DLD1 (cell line): ENCODE measurements around the gene CERT1.
"Not testable (repeated sequence)": the region's sequence is repeated elsewhere in the genome, so short reads cannot be mapped to it uniquely, and the experiment has no call there.

Experiments used
- in situ Hi-C: cut with HindIII; loops from 2 replicates; pipeline ENCODE4 v1.10.0; 2017; ENCODE audit warnings: low sequenced_read_pairs

The CERT1 gene

GRCh38 chr5:75361310-75361709, 150.1 kb downstream of the CERT1 start:
- in situ Hi-C loops = loop anchor here (10.0 kb wide), 1 partner anchor 53 kb away; no protein-coding TSS in a partner anchor

DNA sequence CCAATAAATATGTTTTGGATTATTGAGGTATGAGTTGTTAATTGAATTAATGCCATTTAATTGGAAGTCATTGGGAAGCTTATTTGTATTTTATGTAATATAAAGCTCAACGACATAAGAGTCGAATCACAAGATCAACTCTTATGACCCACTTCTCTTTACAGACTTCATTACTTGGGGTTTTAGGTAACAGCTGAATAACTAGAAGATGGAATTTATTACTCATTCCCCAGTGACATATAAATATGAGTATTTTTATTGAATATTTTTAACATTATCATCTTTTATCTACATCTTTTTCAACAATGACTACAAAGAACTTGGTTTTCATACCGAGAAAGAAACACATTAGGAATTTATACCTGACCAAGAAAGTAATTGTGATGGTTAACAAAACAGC, 153.3 kb downstream of the CERT1 start:
- in situ Hi-C loops = no loop called here

DNA sequence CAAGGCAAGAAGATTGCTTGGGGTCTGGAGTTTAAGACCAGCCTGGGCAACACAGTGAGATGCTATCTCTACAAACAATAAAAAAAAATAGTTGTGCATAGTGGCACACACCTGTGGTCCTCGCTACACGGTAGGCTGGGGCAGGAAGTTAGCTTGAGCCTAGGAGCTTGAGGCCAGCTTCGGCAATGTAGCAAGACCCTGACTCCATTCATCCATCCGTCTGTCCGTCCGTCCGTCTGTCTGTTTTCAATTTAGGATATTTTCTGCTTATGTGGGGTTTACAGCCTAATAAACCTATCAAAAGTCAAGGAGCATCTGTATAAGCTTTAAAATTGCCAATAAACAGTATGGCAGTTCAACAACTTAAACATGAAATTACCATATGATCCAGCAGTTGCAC, 154.7 kb downstream of the CERT1 start:
- in situ Hi-C loops = no loop called here

DNA sequence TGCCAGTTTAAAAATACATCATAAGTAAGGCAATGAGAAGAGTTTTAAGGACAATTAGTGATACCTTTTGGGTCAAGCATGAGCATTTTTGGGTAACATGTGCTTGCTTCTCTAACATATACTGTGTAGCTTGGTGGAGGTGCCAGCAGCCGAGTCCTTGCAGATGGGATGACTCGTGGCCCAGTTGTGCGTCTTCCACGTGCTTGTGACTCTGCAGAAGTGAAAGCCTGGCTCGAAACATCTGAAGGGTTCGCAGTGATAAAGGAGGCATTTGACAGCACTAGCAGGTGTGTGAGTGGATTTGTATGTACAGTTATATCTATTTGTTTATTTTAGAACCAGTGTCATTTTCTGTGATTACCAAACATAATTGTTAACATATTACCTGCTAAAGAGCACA, 156.2 kb downstream of the CERT1 start:
- in situ Hi-C loops = no loop called here

- in situ Hi-C loops = no loop called here
Measured at GRCh38 chr5:75351139-75351926, 160.1 kb downstream of the CERT1 start.

DNA sequence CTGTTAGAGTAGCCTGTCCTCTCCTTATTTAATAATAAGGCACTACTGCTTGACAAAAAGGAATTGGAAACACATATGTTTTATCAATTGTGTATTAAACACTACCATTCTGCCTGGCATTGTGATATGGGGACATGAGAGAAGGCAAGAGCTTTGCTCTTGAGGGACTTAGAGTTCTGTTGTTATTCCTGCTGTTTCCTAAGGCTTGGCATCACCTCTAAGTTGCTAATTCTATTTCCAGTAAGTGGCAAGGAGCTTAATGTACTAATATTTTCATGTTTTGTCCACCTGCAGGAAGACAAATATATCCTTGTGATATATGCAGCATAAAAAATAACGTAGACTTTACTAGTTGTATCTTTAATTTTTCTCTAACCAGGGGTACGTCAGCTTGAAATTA, 161.8 kb downstream of the CERT1 start:
- in situ Hi-C loops = no loop called here

- in situ Hi-C loops = no loop called here
Measured at GRCh38 chr5:75348241-75348640, 163.2 kb downstream of the CERT1 start.

- in situ Hi-C loops = no loop called here
Measured at GRCh38 chr5:75342836-75343235, 168.6 kb downstream of the CERT1 start.

DNA sequence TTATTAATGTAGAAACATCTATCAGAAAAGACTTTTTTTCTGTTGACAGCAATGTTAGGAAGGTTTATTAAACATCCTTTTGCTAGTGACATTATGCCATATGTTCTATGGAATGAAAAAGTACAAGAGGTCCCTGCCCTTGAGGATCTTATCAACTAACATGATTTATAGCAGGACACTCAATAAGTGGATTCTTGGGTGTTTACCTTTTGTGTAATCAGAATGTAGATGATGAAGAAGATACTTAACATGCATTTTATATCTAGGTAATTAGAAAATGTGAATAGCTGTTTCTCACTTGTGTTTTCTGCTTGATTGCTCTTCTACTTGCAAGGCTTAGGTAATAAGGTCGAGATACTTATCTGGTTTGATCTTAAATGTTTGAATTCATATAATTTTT, 169.5 kb downstream of the CERT1 start:
- in situ Hi-C loops = no loop called here

- in situ Hi-C loops = no loop called here
Measured at GRCh38 chr5:75340714-75341478, 170.5 kb downstream of the CERT1 start.

GRCh38 chr5:75338408-75338807, 173.0 kb downstream of the CERT1 start:
- in situ Hi-C loops = no loop called here

GRCh38 chr5:75337366-75338021, 173.9 kb downstream of the CERT1 start:
- in situ Hi-C loops = no loop called here

GRCh38 chr5:75336615-75337336, 174.7 kb downstream of the CERT1 start, which contains the start of gene HMGCR:
HMGCR (plus strand) TSS chr5:75337220; CDS start chr5:75342606, 5,386 bp downstream.
- in situ Hi-C loops = no loop called here

GRCh38 chr5:75335952-75336614, 175.3 kb downstream of the CERT1 start:
- in situ Hi-C loops = no loop called here

DNA sequence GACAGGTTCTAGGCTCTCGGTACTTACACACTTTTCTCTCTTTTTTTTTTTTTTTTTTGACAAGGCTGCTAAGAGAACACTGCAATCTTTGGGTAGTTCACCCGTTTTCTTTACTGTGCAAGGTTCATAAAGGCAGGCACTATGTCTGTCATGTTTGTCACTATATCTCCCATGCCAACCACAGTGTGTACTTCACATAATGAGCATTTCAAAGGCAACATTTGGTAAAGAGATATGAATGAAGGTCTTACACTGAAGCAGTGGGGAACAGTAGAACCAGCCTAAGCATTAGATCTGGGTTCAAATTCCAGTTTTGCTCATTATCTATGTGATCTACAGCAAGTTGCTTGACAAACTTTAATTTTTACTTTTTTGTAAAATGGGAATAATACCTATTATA, 175.9 kb downstream of the CERT1 start:
- in situ Hi-C loops = no loop called here

- in situ Hi-C loops = not testable (repeated sequence)
Measured at GRCh38 chr5:75334413-75334812, 177.0 kb downstream of the CERT1 start.

DNA sequence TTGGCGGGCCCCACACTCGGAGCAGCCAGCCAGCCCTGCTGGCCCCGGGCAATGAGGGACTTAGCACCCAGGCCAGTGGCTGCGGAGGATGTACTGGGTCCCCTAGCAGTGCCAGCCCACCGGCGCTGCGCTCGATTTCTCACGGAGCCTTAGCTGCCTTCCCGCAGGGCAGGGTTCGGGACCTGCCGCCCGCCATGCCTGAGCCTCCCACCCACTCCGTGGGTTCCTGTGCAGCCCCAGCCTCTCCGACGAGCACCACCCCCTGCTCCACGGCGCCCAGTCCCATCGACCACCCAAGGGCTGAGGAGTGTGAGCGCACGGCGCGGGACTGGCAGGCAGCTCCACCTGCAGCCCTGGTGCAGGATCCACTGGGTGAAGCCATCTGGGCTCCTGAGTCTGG, 177.7 kb downstream of the CERT1 start:
- in situ Hi-C loops = not testable (repeated sequence)

DNA sequence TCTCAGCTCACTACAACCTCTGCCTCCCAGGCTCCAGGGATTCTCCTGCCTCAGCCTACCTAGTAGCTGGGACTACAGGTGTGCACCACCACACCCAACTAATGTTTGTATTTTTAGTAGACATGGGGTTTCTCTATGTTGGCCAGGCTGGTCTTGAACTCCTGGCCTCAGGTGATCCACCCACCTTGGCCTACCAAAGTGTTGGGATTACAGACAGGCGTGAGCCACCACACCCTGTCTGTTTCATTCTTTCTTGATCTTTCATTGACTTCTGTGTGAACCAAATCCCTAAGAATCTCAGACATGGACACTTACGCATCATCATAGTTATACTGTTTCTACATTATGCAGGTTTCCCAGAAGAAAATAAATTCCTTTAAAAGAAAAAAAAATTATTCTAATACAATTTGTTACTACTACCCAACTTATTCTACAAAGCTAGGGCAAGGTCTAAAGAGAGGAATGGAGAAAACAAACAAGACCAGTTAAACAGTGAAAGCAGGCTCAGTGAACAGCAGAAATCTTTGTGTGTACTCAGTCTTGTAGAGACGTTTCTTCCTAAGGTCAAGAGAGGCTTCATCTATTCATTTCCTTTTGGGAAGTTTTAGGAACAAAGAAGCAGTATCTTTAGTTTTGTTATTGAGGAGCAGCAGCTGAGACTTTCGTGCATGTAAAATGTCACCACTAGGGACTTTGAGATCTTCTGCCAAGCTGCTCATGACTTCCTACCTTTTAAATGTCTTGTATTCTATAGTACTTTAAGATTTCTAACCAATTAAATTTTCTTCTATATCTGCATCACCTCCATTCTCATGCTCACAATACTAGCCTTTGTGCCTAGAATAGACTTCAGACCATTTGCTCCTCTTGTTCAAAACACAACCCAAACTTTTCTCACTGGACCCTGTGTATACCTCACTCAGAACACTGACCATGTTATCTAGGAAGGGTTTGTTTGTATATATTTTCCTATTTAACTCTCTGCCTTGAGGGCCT, 180.0 kb downstream of the CERT1 start:
- in situ Hi-C loops = no loop called here

GRCh38 chr5:75330404-75330803, 181.0 kb downstream of the CERT1 start:
- in situ Hi-C loops = no loop called here
